WTC11 (cell line): ENCODE data around the gene ANKRD24. TPM values are rescaled to one million over a fixed set of nuclear protein-coding genes. Genes with fewer than 3 reads are reported as not detected.
"Not testable (repeated sequence)": the region's sequence is repeated elsewhere in the genome, so short reads cannot be mapped to it uniquely, and the experiment has no call there.

Experiments used
- ATAC-seq: fragments of 200-7000 bp; cut with Tn5 transposase; 2 replicates; pipeline ENCODE4 v1.10.0; 2021; ENCODE audit warnings: mild to moderate bottlenecking, moderate library complexity
- CTCF ChIA-PET: fragments of 300-600 bp; sonication (Branson Sonifier 250); formaldehyde crosslinking; loops from one replicate; lab custom pipeline; 2021; ENCODE audit warnings: antibody characterized with exemption; lab: Charles Lee
- POLR2A ChIA-PET: fragments of 350-600 bp; sonication (Branson Sonifier 250); formaldehyde crosslinking; loops from one replicate; lab custom pipeline; 2021; ENCODE audit warnings: antibody characterized with exemption; lab: Charles Lee
- DNase-seq: peaks from one replicate; pipeline ENCODE4 v3.0.0; 2021; ENCODE audit warnings: low spot score
- H3K27ac Mint-ChIP-seq: 2 replicates; pipeline ENCODE4 v1.8.0; 2021; ENCODE audit warnings: mixed read lengths
- H3K27me3 Mint-ChIP-seq: 2 replicates; pipeline ENCODE4 v1.8.0; 2021; ENCODE audit warnings: low read depth, mild to moderate bottlenecking, moderate library complexity, mixed read lengths
- H3K36me3 Mint-ChIP-seq: 2 replicates; pipeline ENCODE4 v1.8.0; 2021; ENCODE audit warnings: mixed read lengths
- H3K4me1 Mint-ChIP-seq: 2 replicates; pipeline ENCODE4 v1.8.0; 2022; ENCODE audit warnings: mixed read lengths
- H3K4me3 Mint-ChIP-seq: 2 replicates; pipeline ENCODE4 v1.8.0; 2021; ENCODE audit warnings: mild to moderate bottlenecking, moderate library complexity, mixed read lengths
- H3K9me3 Mint-ChIP-seq: 2 replicates; pipeline ENCODE4 v1.8.0; 2021; ENCODE audit warnings: mixed read lengths
- EMX1 ChIP-seq: fragments of 250-450 bp; sonication (Bioruptor Pico); IDR thresholded peaks from 2 replicates; pipeline ENCODE4 v1.8.0; 2021; ENCODE audit warnings: mild to moderate bottlenecking
- FOXK1 ChIP-seq: sonication (generic); formaldehyde crosslinking; IDR thresholded peaks from 2 replicates; pipeline ENCODE4 v1.8.0; 2022; ENCODE audit warnings: mild to moderate bottlenecking, moderate library complexity, missing genetic modification reagents
- FOXP1 ChIP-seq: sonication (generic); formaldehyde crosslinking; IDR thresholded peaks from 2 replicates; pipeline ENCODE4 v1.8.0; 2022; ENCODE audit warnings: missing genetic modification reagents, mild to moderate bottlenecking, moderate library complexity, borderline replicate concordance
- GRHL2 ChIP-seq: fragments of 250-450 bp; sonication (Bioruptor Pico); IDR thresholded peaks from 2 replicates; pipeline ENCODE4 v1.8.0; 2022; ENCODE audit warnings: mild to moderate bottlenecking, moderate library complexity; ENCODE audit not compliant: insufficient replicate concordance, severe bottlenecking
- IRF2 ChIP-seq: sonication (generic); formaldehyde crosslinking; IDR thresholded peaks from 2 replicates; pipeline ENCODE4 v1.8.0; 2022; ENCODE audit warnings: low read depth, missing genetic modification reagents, borderline replicate concordance
- JAZF1 ChIP-seq: fragments of 250-450 bp; sonication (Bioruptor Pico); IDR thresholded peaks from 2 replicates; pipeline ENCODE4 v1.9.0; 2021; ENCODE audit warnings: moderate library complexity, mild to moderate bottlenecking, inconsistent platforms
- NFE2L1 ChIP-seq: sonication (generic); formaldehyde crosslinking; IDR thresholded peaks from 2 replicates; pipeline ENCODE4 v1.8.1; 2023; ENCODE audit warnings: missing genetic modification reagents
- NR2C2 ChIP-seq: sonication (generic); formaldehyde crosslinking; IDR thresholded peaks from 2 replicates; pipeline ENCODE4 v1.8.0; 2022; ENCODE audit warnings: mild to moderate bottlenecking, missing genetic modification reagents
- RORB ChIP-seq: fragments of 250-450 bp; sonication (Bioruptor Pico); IDR thresholded peaks from 2 replicates; pipeline ENCODE4 v1.9.0; 2021; ENCODE audit warnings: mild to moderate bottlenecking
- SMAD4 ChIP-seq: sonication (generic); formaldehyde crosslinking; IDR thresholded peaks from 2 replicates; pipeline ENCODE4 v1.8.0; 2022; ENCODE audit warnings: mild to moderate bottlenecking, missing genetic modification reagents
- TEAD4 ChIP-seq: sonication (generic); formaldehyde crosslinking; IDR thresholded peaks from 2 replicates; pipeline ENCODE4 v1.8.0; 2022; ENCODE audit warnings: mild to moderate bottlenecking, missing genetic modification reagents
- ZNF281 ChIP-seq: sonication (generic); formaldehyde crosslinking; IDR thresholded peaks from 2 replicates; pipeline ENCODE4 v1.8.0; 2023; ENCODE audit warnings: mild to moderate bottlenecking, missing genetic modification reagents
- total RNA-seq: library from RNA; stranded (reverse); gene quantifications from 3 replicates; pipeline ENCODE4 v1.2.3, GENCODE V29; 2021
- TF ChIP-seq, protein P1 (sequence below): sonication (generic); formaldehyde crosslinking; conservative IDR thresholded peaks from 2 replicates; pipeline ENCODE4 v1.8.1; 2022; ENCODE audit warnings: mild to moderate bottlenecking, missing genetic modification reagents
- TF ChIP-seq, protein P2 (sequence below): sonication (generic); formaldehyde crosslinking; IDR thresholded peaks from 2 replicates; pipeline ENCODE4 v1.8.1; 2022; ENCODE audit warnings: low read depth, mild to moderate bottlenecking, moderate library complexity, missing genetic modification reagents, borderline replicate concordance
- TF ChIP-seq, protein P3 (sequence below): sonication (generic); formaldehyde crosslinking; IDR thresholded peaks from 2 replicates; pipeline ENCODE4 v1.8.1; 2022; ENCODE audit warnings: mild to moderate bottlenecking, missing genetic modification reagents, moderate library complexity, borderline replicate concordance
- TF ChIP-seq, protein P4 (sequence below): sonication (generic); formaldehyde crosslinking; IDR thresholded peaks from 2 replicates; pipeline ENCODE4 v1.8.1; 2023; ENCODE audit warnings: mild to moderate bottlenecking, missing genetic modification reagents, borderline replicate concordance

The ANKRD24 gene
- total RNA-seq, 1 experiment from 2014 or later = 11.3 TPM

GRCh38 chr19:4268816-4269430 is 86.4 kb downstream of the ANKRD24 start (continued):
- TF ChIP-seq, protein P1, sequence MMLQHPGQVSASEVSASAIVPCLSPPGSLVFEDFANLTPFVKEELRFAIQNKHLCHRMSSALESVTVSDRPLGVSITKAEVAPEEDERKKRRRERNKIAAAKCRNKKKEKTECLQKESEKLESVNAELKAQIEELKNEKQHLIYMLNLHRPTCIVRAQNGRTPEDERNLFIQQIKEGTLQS = no peak
- TF ChIP-seq IRF2 (CRISPR knock-in tag) = no peak
- TF ChIP-seq EMX1 = no peak
- TF ChIP-seq TEAD4 (CRISPR knock-in tag) = no peak
- TF ChIP-seq, all 79 proteins: peak for 0

- ATAC-seq (no peak), DNase-seq (no peak)
- Mint-ChIP-seq H3K4me3 (no peak overlapping the region), H3K36me3 (peaks cover 8% of the 10 kb centered on the region), H3K27me3 (peaks cover 9% of the 10 kb centered on the region), H3K27ac (no peak overlapping the region), H3K4me1 (peaks cover 3% of the 10 kb centered on the region; the same call in 1 of the 2 replicates), H3K9me3 (no peaks in the 10 kb centered on the region)
- no peak for TF ChIP-seq ZNF281 (CRISPR knock-in tag)
- TF ChIP-seq, protein P2, sequence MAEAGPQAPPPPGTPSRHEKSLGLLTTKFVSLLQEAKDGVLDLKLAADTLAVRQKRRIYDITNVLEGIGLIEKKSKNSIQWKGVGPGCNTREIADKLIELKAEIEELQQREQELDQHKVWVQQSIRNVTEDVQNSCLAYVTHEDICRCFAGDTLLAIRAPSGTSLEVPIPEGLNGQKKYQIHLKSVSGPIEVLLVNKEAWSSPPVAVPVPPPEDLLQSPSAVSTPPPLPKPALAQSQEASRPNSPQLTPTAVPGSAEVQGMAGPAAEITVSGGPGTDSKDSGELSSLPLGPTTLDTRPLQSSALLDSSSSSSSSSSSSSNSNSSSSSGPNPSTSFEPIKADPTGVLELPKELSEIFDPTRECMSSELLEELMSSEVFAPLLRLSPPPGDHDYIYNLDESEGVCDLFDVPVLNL (CRISPR knock-in tag) = no peak
- TF ChIP-seq, protein P3, sequence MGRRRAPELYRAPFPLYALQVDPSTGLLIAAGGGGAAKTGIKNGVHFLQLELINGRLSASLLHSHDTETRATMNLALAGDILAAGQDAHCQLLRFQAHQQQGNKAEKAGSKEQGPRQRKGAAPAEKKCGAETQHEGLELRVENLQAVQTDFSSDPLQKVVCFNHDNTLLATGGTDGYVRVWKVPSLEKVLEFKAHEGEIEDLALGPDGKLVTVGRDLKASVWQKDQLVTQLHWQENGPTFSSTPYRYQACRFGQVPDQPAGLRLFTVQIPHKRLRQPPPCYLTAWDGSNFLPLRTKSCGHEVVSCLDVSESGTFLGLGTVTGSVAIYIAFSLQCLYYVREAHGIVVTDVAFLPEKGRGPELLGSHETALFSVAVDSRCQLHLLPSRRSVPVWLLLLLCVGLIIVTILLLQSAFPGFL (CRISPR knock-in tag) = no peak
- no peak for TF ChIP-seq FOXK1 (CRISPR knock-in tag)
- TF ChIP-seq NR2C2 (CRISPR knock-in tag) = no peak
- TF ChIP-seq GRHL2 (CRISPR knock-in tag) = no peak
- TF ChIP-seq JAZF1 = no peak
- TF ChIP-seq NFE2L1 (CRISPR knock-in tag) = no peak
- TF ChIP-seq, protein P4, sequence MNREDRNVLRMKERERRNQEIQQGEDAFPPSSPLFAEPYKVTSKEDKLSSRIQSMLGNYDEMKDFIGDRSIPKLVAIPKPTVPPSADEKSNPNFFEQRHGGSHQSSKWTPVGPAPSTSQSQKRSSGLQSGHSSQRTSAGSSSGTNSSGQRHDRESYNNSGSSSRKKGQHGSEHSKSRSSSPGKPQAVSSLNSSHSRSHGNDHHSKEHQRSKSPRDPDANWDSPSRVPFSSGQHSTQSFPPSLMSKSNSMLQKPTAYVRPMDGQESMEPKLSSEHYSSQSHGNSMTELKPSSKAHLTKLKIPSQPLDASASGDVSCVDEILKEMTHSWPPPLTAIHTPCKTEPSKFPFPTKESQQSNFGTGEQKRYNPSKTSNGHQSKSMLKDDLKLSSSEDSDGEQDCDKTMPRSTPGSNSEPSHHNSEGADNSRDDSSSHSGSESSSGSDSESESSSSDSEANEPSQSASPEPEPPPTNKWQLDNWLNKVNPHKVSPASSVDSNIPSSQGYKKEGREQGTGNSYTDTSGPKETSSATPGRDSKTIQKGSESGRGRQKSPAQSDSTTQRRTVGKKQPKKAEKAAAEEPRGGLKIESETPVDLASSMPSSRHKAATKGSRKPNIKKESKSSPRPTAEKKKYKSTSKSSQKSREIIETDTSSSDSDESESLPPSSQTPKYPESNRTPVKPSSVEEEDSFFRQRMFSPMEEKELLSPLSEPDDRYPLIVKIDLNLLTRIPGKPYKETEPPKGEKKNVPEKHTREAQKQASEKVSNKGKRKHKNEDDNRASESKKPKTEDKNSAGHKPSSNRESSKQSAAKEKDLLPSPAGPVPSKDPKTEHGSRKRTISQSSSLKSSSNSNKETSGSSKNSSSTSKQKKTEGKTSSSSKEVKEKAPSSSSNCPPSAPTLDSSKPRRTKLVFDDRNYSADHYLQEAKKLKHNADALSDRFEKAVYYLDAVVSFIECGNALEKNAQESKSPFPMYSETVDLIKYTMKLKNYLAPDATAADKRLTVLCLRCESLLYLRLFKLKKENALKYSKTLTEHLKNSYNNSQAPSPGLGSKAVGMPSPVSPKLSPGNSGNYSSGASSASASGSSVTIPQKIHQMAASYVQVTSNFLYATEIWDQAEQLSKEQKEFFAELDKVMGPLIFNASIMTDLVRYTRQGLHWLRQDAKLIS = no peak
- no peak for TF ChIP-seq SMAD4 (CRISPR knock-in tag)
- TF ChIP-seq RORB = no peak
- no peak for TF ChIP-seq FOXP1 (CRISPR knock-in tag)
- ChIA-PET CTCF (interaction anchor here (1.2 to 2.4 kb wide), 2 partner anchors 16 to 80 kb away, joined by 3 to 7 read pairs; no protein-coding TSS in a partner anchor), POLR2A (interaction anchor here (1.7 kb wide), 1 partner anchor 70 kb away, joined by 6 read pairs; no protein-coding TSS in a partner anchor)
These were observed 90.4 kb downstream of the ANKRD24 start for GRCh38 chr19:4272894-4273293.

GRCh38 chr19:4274321-4274686 is 91.8 kb downstream of the ANKRD24 start:
- not testable (repeated sequence) for H3K4me1 Mint-ChIP-seq, DNase-seq, H3K9me3 Mint-ChIP-seq, H3K36me3 Mint-ChIP-seq, H3K27ac Mint-ChIP-seq, ATAC-seq, H3K4me3 Mint-ChIP-seq
- POLR2A ChIA-PET = interaction anchor here (1.7 kb wide), 1 partner anchor 68 kb away, joined by 6 read pairs; no protein-coding TSS in a partner anchor
- CTCF ChIA-PET = interaction anchor here (2.4 kb wide), 1 partner anchor 78 kb away, joined by 7 read pairs; no protein-coding TSS in a partner anchor
- H3K27me3 Mint-ChIP-seq = peaks cover 18% of the 10 kb centered on the region
